GM18499 (cell line): ENCODE measurements around the gene RBFOX1.

Source experiments
- ATAC-seq: cut with Tn5 transposase; IDR thresholded peaks from one replicate; pipeline ENCODE4 v1.9.1; 2021; ENCODE audit warnings: moderate number of reproducible peaks; ENCODE audit not compliant: insufficient read depth, unreplicated experiment

Gene RBFOX1

GRCh38 chr16:7508656-7509055, 176.0 kb downstream of the RBFOX1 start:
- no peak for ATAC-seq

GRCh38 chr16:7509963-7510601, 177.4 kb downstream of the RBFOX1 start:
- ATAC-seq, result no peak

GRCh38 chr16:7511549-7512260, 179.1 kb downstream of the RBFOX1 start:
- ATAC-seq, result no peak

GRCh38 chr16:7512503-7512902, 179.9 kb downstream of the RBFOX1 start:
- no peak for ATAC-seq

- no peak for ATAC-seq
Measured at GRCh38 chr16:7513429-7513828, 180.8 kb downstream of the RBFOX1 start.

GRCh38 chr16:7515543-7515942, 182.9 kb downstream of the RBFOX1 start:
- ATAC-seq, result no peak

- no peak for ATAC-seq
Measured at GRCh38 chr16:7517496-7517895, 184.9 kb downstream of the RBFOX1 start.

GRCh38 chr16:7518158-7518557, 185.5 kb downstream of the RBFOX1 start:
- no peak for ATAC-seq

- no peak for ATAC-seq
Measured at GRCh38 chr16:7521834-7522233, 189.2 kb downstream of the RBFOX1 start.

- ATAC-seq, result no peak
Measured at GRCh38 chr16:7524419-7524818, 191.8 kb downstream of the RBFOX1 start.

GRCh38 chr16:7526736-7527135, 194.1 kb downstream of the RBFOX1 start:
- ATAC-seq, result no peak

GRCh38 chr16:7532534-7532933, 199.9 kb downstream of the RBFOX1 start:
- no peak for ATAC-seq

- no peak for ATAC-seq
Measured at GRCh38 chr16:7534749-7535148, 202.1 kb downstream of the RBFOX1 start.

GRCh38 chr16:7541026-7541425, 208.4 kb downstream of the RBFOX1 start:
- ATAC-seq, result no peak

- ATAC-seq, result no peak
Measured at GRCh38 chr16:7545251-7545650, 212.6 kb downstream of the RBFOX1 start.

GRCh38 chr16:7546948-7547347, 214.3 kb downstream of the RBFOX1 start:
- ATAC-seq, result no peak

GRCh38 chr16:7547736-7548135, 215.1 kb downstream of the RBFOX1 start:
- ATAC-seq, result no peak

- ATAC-seq, result no peak
Measured at GRCh38 chr16:7548796-7549318, 216.2 kb downstream of the RBFOX1 start.

GRCh38 chr16:7550096-7550495, 217.5 kb downstream of the RBFOX1 start:
- no peak for ATAC-seq

- ATAC-seq, result no peak
Measured at GRCh38 chr16:7555459-7555858, 222.8 kb downstream of the RBFOX1 start.

GRCh38 chr16:7561908-7562405, 229.3 kb downstream of the RBFOX1 start:
- ATAC-seq, result no peak

GRCh38 chr16:7566360-7566759, 233.7 kb downstream of the RBFOX1 start:
- no peak for ATAC-seq
